GM19455 (cell line): ENCODE measurements around the gene ARVCF.

Experiments used
- ATAC-seq: cut with Tn5 transposase; IDR thresholded peaks from one replicate; pipeline ENCODE4 v1.9.1; 2021; ENCODE audit not compliant: unreplicated experiment

The ARVCF gene

GRCh38 chr22:20017622-20017958 lies 967 bp upstream of the ARVCF start:
- ATAC-seq: no peak

DNA sequence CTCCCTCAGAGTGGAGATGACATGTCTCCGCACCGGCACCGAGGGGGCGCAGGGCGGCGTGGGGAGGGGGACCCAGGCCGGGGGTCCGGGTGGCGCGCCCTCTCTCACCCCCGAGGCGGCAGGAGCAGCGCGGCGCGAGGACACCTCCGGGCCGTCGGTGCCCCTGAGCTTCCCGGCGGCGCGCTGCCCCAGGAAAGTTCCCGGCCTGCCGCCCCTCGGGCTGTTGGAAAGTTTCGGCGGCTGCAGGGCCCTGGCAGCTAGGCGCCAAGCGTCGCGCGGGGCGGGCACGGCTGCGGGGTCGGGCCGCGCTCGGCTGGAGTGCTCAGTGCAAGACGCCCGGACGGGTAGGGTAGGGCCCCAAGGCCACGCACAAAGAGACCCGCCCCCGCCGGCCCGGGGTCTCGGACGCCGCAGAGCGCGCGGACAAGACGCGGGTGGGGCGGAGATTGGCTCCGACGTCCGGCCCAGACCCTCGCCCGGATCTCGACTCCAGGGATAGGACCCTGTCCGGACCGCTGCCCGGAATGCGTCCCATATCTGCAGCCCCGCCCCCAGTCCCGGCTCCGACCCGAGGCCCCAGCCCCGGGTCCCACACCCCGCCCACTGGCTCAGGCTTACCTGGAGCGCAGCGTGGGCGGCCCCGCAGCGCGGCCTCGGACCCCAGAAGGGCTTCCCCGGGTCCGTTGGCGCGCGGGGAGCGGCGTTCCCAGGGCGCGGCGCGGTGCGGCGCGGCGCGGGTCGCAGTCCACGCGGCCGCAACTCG lies 471 bp downstream of the ARVCF start:
- no peak for ATAC-seq

DNA sequence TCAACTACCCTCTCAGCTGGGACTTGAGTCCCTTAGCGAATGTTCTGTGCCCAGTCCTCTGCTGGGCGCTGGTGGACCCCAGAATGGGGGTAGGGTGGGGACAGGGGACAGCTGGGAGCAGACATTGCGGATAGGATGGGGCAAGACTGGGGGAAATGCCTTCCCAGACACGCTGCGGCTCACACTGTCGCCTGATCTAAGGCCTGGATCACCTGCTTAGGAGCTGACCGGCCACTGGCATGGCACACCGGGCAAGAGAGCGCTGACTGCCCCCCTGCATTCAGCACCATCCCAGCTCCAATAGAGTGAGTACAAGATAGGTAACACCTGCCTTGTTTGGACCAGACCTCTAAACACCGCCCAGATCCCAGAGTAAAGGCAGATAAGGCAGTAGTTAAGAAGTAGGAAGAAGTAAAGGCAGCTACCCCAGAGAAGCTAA lies 1.4 kb downstream of the ARVCF start:
- no peak for ATAC-seq

DNA sequence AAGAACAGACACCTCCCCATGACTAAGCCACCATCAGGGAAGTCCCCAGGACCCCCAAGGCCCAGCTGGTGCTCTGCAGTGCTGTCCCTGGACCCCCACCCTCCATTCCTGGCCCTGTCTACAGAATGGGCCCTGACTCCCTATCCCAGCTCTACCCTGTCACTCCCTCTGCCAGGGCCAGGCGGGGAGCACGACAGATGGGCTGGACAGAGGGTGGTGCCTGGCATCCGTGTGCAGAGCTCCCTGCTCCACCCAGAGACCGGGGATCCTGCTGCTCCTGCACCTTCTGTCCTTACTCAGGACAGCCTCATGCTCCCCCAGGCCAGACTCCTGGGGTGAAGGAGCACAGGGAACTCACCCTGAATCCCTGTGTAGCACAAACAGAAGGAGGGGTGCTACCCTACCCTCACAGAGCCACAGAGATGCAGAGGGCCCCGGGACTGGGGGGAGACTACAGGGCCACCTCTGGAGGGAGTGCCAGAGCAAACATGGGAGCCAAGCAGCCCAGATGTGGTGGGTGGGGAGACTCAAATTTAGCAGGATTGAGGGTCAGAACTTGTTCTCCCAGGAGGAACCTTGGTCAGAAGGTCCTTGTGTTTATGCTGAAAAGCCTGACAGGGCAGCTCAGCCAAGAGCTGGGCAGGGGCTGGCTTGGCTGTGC lies 2.0 kb downstream of the ARVCF start:
- ATAC-seq: no peak

DNA sequence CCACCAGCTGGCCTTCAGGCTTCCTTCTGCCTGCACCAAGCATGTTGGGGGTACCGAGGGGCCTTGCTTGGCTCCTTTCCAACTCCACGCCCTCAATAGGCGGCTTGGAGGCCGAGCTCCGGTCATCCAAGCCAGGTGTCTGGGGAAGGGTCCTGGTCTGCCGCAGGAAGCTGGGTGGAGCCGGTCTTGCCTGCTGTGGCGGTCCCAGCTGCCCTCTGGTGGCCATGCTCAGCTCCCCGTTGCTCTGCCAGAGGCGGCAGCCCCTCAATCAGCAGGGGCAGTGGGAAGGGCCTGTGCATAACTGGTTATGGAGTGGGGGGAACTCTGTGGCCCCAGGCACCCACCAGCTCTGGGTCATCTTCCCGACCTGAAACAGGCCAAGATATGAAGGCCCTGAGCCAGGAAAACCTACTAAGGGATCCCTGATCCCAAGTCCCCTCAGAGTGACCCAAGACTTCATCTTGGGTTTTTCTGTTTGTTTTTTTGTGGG lies 3.2 kb downstream of the ARVCF start:
- ATAC-seq: no peak

GRCh38 chr22:20012741-20013331 lies 3.8 kb downstream of the ARVCF start:
- no peak for ATAC-seq

DNA sequence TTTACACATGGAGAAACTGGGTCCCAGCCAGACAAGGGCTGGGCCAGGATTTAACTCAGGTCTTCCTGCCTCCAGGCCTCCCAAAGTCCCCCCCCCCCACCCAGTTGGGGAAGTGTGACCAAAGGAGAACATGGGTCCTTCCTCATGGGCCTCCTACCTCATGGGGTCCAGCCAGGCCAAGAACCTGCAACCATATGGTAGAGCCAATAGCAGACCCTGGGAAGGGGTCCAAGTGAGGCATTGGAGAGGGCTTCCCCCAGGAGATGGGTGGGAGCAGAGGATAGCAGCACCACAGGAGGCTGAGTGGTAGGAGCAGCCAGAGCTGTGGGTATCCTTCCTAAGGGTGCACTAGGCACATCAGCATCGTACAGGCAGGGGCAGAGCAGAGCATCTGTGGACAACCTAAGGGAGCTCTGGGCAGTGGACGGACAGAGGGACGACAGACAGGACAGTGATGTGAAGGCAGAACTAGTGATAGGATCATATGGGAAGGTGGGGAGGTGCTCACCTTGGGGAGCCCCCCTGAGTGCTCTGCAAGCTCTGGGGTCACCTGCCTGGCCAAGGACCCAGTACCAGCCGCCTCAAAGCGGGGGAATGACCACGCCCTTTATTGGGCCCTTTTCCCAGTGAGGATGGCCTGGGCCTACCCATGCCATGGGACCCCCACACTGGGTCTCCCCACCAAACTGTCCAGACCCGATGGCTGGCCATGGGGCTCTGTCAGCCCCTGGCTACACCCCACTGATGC lies 4.5 kb downstream of the ARVCF start:
- no peak for ATAC-seq

GRCh38 chr22:20011123-20011992 lies 5.3 kb downstream of the ARVCF start:
- ATAC-seq: no peak

- no peak for ATAC-seq
Measured at GRCh38 chr22:20010307-20011122, 6.1 kb downstream of the ARVCF start.

DNA sequence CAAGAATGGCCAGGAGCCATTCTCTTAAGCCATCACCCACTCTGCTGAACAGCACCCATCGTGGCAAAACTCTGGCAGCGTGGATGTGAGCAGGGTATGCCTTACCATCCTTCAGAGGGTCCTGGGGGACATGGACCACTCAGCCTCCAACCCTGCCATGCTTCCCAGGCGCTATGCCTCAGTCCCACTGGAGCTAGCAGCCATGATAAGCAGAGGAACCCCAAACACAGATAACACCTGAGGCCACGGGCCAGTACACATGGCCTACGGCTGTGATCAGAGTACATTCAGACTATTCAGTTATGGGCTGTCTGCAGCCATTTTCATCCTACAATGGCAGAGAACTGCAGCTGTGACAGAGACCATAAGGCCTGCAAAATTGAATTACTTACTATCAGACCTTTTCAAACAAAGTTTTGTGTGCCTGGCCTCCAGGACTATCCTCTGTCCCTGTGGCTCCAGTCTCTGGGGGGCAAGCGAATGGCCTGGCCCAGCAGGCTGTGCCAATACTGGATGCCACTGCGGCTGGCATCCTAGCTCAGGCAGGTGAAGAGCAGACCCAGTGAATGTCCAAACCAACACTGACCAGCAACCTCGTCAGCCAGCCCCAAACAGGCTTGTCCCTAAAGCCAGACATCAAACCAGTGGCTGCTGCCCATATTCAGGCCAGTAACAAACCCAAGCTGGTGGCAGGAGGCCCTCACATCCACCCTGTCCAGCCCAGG lies 6.9 kb downstream of the ARVCF start:
- no peak for ATAC-seq

GRCh38 chr22:20009018-20009491 lies 7.6 kb downstream of the ARVCF start:
- ATAC-seq: no peak

DNA sequence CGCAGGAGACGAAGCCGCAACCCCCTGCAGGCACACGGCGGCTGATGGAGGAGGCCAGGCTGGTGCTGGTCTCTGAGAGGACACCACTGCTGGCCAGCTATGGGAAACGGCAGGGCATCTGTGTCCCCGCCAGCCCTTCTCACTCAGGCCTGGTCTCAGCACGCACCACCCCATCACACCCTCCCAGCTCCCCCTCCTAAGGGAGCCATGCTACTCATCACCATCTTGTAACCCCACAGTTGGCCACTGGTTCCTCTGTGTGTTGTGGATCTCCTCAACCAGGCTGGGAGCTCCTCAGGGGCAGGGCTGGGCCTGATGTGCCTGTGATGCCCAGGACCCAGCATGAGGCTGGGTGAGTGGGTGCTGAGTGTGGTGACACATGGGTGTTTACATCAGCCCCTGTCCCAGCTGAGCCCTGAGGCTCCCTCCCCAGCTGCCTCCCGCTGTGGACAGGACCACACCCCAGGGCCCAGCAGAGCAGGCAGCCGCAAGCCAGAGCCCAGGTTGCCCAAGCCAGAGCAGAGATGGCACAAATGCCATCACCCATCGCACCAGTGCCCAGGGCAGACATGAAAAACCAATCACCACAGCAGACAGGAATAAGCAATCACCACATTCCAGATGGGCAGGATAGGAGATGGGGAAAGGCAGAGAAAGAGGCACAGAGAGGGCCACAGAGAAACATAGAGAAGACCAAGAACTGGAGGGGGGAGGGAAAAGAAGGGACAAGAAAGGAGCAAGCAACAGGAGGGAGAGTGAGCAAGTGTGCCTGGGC lies 8.2 kb downstream of the ARVCF start:
- ATAC-seq: no peak

DNA sequence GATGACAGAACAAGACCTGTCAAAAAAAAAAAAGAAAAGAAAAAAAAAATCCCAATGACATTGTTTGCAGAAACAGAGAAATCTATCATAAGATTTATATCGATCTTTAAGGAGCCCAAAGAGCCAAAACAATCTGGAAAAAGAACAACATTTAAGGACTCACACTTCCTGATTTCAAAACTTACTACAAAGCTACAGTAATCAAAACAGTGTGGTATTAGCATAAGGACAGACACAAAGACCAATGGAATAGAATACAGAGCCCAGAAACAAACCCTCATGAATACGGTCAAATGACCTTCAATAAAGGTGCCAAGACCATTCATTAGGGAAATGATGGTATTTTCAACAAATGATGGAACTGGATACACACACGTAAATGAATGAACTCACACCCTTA lies 12.2 kb downstream of the ARVCF start:
- no peak for ATAC-seq

DNA sequence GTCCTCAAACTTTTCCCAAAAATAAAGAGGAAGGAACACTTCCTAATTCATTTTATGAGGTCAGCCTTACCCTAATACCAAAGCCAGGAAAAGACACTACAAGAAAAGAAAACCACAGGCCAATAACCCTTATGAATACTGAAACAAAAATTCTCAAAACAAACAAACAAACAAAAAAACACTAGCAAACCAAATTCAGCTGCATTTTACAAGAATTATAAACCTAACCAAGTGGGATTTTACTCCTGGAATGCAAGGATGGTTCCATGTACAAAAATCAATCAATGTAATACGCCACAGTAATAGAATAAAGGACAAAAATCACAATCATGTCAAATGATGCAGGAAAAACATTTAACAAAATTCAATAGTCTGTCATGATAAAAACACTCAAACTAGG lies 13.3 kb downstream of the ARVCF start:
- no peak for ATAC-seq

GRCh38 chr22:20002636-20003035 lies 14.0 kb downstream of the ARVCF start:
- ATAC-seq: no peak

GRCh38 chr22:20002128-20002527 lies 14.5 kb downstream of the ARVCF start:
- no peak for ATAC-seq

GRCh38 chr22:20001082-20001638 lies 15.5 kb downstream of the ARVCF start:
- no peak for ATAC-seq
